Measurements from ENCODE around the gene BLZF1. TPM values are rescaled to one million over a fixed set of nuclear protein-coding genes. Genes with fewer than 3 reads are reported as not detected.

The BLZF1 gene
- 22.1 TPM for total RNA-seq

- intact Hi-C loops (cut with DNase I) = no loop called here
- H3K27ac ChIP-seq = peak within 1 kb of the TSS; percentile 77
- H3K9me3 ChIP-seq = no peaks in the 10 kb centered on the region
- H3K36me3 ChIP-seq = peaks cover 0 to 6% of the 10 kb centered on the region in 2 donors
- peaks cover 18% of the 10 kb centered on the region for H3K4me1 ChIP-seq
- no peaks in the 10 kb centered on the region for H3K27me3 ChIP-seq
- TF ChIP-seq POLR2A (IDR thresholded peaks at IDR 0.05) (peak in 1 of 2 donors; percentile 29), POLR2AphosphoS5 (IDR thresholded peaks at IDR 0.05; ENCODE audit: insufficient read depth in 1 of 2, low read depth in 1 of 2) (peak; percentile 73 to 96), CTCF (IDR thresholded peaks at IDR 0.05) (no peak)
- peak within 1 kb of the TSS; percentile 80 to 88 for H3K4me3 ChIP-seq
- DNase-seq (ENCODE audit: extremely low spot score in 2 of 2) = peak in 1 of 2 donors; percentile 98
Observed at GRCh38 chr1:169367686-169368405, at the start of gene BLZF1, which contains the start of gene NME7. Gene BLZF1, plus strand, starts transcription at chr1:169368195. Its CDS starts 1,328 bp downstream, at chr1:169369523. Gene NME7, minus strand, starts transcription at chr1:169367797. Its CDS starts 87 bp downstream, at chr1:169367710.

- DNase-seq (ENCODE audit: extremely low spot score in 2 of 2) = no peak
- intact Hi-C loops (cut with DNase I) = no loop called here
Observed at GRCh38 chr1:169318536-169319244, 49.3 kb upstream of the BLZF1 start.

GRCh38 chr1:169321539-169321938 is 46.5 kb upstream of the BLZF1 start:
- no peaks in the 10 kb centered on the region for H3K9me3 ChIP-seq
- H3K27ac ChIP-seq = no peak overlapping the region
- intact Hi-C loops (cut with DNase I) = no loop called here
- H3K27me3 ChIP-seq = no peaks in the 10 kb centered on the region
- no peaks in the 10 kb centered on the region for H3K4me1 ChIP-seq
- no peak overlapping the region for H3K4me3 ChIP-seq
- no peak for DNase-seq (ENCODE audit: extremely low spot score in 2 of 2)
- no peaks in the 10 kb centered on the region for H3K36me3 ChIP-seq
- TF ChIP-seq POLR2AphosphoS5 (IDR thresholded peaks at IDR 0.05; ENCODE audit: insufficient read depth in 1 of 2, low read depth in 1 of 2) = no peak
- TF ChIP-seq CTCF (IDR thresholded peaks at IDR 0.05) = no peak
- TF ChIP-seq POLR2A (IDR thresholded peaks at IDR 0.05) = no peak

More at GRCh38 chr1:169318536-169319244, 49.3 kb upstream of the BLZF1 start:
- Histone ChIP-seq H3K36me3 (no peaks in the 10 kb centered on the region), H3K4me3 (no peak overlapping the region), H3K27ac (no peak overlapping the region), H3K9me3 (no peaks in the 10 kb centered on the region), H3K27me3 (no peaks in the 10 kb centered on the region), H3K4me1 (no peaks in the 10 kb centered on the region)
- TF ChIP-seq POLR2AphosphoS5 (IDR thresholded peaks at IDR 0.05; ENCODE audit: insufficient read depth in 1 of 2, low read depth in 1 of 2) (no peak), CTCF (IDR thresholded peaks at IDR 0.05) (no peak), POLR2A (IDR thresholded peaks at IDR 0.05) (no peak)

- no peak for TF ChIP-seq CTCF (IDR thresholded peaks at IDR 0.05)
- TF ChIP-seq POLR2AphosphoS5 (IDR thresholded peaks at IDR 0.05; ENCODE audit: insufficient read depth in 1 of 2, low read depth in 1 of 2) = no peak
- no peak for TF ChIP-seq POLR2A (IDR thresholded peaks at IDR 0.05)
- no peaks in the 10 kb centered on the region for H3K27me3 ChIP-seq
- no peaks in the 10 kb centered on the region for H3K4me1 ChIP-seq
- H3K4me3 ChIP-seq = no peak overlapping the region
- no peak for DNase-seq (ENCODE audit: extremely low spot score in 2 of 2)
- H3K36me3 ChIP-seq = no peaks in the 10 kb centered on the region
- intact Hi-C loops (cut with DNase I) = no loop called here
- H3K27ac ChIP-seq = no peak overlapping the region
- H3K9me3 ChIP-seq = no peaks in the 10 kb centered on the region
Observed at GRCh38 chr1:169322138-169322537, 45.9 kb upstream of the BLZF1 start.
